Fibroblast of skin of left biceps (primary cell): Measurements from ENCODE around the gene NPTXR.

Source experiments
- DNase-seq, 2 experiments: peaks; one replicate each; pipeline ENCODE4 v3.0.0-alpha.2; 2013; ENCODE audit warnings: low read depth in 2 of 2

NPTXR gene

DNA sequence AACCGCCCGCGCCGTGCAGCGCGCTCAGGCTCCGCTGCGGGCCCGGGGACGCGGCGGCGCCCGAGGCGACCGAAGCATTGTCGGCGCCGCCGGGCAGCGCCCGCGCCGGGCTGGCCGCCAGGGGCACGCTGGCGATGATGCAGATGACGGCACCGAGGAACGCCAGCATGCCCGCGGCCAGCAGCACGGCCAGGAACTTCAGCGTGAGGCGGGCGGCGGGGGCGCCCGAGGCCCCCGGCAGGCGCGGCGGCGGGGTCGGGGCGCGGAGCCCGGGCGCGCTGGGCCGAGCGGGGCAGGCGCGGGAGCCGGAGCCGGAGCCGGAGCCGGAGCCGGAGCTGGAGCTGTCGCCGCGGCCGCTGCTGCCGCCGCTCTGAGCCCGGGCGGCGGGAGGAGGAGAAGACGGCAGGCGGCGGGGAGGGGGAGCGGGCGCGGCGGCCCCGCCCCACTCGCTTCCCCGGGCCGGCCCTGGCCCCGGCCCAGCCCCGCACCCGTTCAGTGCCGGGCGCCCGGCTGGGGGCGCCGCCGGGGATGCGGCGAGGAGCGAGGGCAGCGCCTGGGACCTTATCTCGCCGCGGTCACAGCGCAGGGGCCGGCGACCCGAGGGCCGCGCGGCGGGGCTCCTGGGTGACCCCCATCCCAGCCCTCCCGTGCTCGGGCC, at the start of gene NPTXR:
Gene NPTXR, minus strand, starts transcription at position 372 of the 658 bp plus-strand sequence.
- no peak for DNase-seq

DNA sequence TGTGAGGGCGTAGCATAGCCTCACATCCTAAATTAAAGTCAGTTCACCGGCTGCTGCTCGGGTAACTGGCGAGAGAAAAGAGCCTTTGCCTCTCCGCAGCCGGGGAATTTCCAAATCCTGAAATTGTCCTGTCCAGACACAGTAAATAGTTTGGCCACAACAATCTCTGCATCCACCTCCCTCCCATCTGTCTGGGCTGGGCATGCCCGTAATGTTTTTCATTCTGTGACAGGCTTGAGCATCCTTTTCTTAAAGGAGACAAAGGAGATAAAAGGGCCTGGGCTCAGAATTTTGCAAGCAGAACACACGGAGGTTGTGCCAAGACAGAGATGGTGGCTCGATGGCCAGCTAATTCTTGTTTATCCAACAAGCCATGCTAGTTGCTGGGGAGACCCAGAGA, 47.4 kb upstream of the NPTXR start:
- DNase-seq: no peak

DNA sequence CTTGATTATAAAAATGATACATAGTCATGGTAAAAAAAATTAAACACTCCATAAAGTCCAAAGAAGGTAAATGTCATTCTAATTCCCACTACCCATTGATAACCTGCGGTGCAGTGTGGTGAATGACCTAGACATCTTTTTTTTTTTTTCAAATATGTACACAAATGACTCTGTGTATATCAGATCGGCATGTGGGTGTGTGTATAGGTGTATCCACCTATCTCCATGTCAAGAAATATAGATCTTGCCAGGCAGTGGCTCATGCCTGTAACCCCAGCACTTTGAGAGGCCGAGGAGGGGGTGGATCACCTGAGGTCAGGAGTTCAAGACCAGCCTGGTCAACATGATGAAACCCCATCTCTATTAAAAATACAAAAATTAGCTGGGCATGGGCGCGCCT, 46.5 kb upstream of the NPTXR start:
- no peak for DNase-seq

DNA sequence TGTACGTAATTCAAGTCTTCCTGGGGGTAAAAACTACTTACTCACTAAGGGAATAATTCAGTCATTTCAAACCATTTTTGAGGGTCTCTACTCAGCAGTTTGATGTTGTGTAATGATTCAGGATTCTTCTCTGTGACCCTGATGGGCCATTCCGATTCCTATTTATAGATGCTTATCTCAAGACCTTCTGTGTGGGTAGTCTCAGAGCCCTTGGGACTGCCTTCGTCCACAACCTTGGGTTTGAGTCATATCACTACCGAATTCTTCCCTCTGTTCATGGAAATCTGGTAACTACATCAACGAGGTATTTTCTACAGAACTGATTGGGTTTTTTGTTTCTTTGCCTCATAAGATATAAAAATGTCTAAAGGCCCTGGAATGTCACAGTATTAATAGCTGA, 42.5 kb upstream of the NPTXR start:
- DNase-seq: no peak

DNA sequence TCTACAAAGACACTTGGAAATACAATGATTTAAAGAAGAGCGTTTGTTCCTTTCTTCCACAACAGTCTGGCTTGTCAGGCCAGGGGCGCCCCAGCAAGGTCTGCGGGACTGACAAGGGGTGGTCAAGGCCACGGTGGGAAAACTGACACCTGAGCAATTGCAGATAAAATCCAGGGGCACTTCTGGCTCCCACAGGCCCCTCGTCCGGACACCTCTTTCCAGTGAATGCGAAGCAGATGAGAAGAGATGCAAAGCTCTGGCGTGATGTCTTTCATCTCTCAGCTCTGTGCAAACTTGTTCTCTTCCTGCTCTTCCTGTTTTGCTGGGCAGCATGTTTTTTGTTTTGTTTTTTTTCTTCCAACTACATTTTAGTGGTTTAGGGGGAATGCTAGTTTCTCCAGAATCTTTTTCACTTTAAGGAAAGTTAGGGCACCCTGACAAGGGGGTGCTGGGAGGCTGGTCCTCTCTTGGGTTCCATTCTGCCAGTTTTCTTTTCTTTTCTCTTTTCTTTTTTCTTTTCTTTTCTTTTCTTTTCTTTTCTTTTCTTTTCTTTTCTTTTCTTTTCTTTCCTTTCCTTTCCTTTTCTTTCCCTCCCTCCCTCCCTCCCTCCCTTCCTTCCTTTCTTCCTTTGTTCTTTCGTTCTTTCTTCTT, 39.3 kb upstream of the NPTXR start:
- no peak for DNase-seq

DNA sequence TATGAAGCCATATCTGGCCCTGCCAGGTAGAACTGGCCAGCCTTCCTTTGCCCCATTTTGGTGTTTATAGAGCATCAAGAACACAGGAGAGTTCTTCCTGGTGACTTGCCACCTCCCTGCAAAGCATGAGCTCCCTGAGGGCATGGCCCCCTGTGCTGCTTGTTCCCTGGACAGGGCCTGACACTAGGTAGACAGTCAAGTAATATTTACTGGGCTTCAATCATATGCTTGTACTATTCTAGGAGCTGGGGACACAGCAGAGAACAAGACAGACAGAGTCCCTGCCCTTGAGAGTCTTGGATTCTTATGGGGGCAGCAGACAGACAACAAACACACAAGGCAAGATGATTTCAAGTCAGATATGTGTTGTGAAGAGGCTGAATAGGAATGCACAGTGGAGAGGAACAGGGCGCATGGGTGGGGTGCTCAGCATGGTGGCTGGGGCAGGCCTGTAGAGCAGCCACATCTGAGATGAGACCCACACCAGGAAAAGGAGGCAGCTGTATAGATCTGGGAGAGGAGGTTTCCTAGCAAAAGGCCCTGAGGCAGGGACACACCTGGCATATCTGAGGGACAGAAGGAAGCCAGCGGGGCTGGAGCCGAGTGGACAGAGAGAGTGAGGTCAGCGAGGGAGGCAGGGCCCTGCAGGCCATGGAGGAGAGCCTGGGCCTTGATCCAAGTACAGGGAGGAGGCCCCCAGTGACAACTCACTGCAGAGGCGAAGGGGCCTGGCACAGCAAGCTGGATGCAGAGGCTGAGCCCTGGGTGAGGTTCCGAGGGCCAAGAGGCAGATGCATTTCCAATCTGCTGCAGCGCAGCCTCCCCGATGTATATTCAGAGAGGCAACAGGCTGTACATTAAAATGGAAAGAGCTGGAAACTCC, 38.4 kb upstream of the NPTXR start:
- DNase-seq: no peak

DNA sequence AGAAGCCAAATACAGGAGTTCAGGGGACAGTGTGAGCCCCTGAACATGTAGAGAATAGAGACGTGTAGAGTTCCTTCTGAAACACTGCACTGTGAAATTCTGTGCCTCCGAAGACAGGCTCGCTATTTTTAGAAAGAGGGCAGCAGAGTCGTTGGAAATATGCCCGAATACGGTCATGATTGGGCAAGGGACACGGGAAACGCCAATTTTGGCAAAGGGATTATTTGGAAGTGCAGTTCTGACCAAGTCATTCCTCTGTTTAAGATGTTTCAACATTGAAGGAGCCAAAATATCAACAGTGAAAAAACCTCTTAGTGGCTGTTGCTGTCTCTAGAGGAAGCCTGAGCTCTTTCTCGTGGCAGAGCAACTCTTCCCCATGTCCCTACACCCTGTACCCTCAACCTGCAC, 37.6 kb upstream of the NPTXR start:
- DNase-seq: peak; percentile 18 to 25

DNA sequence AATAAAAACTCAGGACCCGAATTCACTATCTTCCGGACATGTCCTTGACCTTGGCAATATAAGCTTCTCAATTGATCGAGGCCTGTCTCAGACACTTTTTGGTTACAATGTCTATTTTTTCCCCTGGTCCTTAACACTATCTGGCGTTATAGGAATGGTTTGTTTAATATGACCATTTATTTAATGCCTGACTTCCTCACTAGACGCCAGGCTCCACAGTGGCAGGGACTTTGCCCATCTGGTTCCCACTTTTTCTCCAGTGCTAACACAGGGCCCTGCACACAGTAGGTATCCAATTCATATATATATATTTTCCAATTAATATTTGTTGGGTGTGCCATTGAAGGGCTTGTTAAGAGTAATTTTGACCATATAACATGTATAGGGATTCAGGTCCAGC, 36.1 kb upstream of the NPTXR start:
- no peak for DNase-seq

DNA sequence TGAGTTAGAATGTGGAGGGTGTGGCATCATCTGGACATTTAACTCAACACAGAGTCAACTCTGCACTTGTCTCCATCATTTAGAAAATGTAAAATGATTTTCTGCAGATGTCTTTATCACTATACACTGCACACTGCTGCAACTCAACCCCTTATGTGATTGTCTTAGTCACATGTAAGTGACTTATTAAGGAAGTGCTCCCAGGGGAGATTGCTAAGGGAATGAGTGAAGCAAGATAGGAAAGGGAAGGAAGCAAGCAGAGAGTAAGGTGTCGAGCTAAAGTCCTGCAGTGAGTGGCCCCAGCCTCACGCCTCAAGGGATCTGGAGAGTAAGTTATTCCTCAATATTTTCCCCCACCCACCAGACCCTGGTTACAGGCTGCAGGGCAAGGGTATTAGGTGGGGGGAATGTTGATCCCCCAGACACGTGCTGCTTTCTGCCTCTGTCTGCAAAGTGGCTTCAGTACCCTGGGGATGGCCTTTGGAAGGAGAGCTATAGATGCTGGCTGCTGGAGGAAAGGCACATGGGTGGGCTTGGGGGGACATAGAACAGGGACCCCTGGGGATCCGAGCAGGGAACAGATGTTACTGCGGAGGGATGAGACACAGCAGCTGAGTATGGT, 35.4 kb upstream of the NPTXR start:
- DNase-seq: no peak

DNA sequence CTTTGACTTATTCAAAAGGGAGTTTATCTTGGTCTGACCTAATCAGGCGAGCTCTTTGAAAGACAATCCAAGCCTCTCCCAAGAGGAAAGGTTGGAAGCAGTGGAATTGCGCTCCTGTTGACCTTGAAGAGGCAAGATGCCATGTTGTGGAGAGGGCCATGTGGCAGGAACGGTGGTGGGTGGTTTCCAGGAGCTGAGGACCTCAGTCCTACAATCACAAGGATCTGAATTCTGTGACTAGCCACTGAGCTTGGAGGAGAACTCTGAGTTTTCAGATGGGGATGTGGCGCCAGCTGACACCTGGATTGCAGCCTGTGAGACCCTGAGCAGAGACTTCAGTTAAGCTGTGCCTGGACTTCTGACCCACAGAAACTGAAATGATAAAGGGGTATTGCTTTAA, 34.2 kb upstream of the NPTXR start:
- DNase-seq: no peak

DNA sequence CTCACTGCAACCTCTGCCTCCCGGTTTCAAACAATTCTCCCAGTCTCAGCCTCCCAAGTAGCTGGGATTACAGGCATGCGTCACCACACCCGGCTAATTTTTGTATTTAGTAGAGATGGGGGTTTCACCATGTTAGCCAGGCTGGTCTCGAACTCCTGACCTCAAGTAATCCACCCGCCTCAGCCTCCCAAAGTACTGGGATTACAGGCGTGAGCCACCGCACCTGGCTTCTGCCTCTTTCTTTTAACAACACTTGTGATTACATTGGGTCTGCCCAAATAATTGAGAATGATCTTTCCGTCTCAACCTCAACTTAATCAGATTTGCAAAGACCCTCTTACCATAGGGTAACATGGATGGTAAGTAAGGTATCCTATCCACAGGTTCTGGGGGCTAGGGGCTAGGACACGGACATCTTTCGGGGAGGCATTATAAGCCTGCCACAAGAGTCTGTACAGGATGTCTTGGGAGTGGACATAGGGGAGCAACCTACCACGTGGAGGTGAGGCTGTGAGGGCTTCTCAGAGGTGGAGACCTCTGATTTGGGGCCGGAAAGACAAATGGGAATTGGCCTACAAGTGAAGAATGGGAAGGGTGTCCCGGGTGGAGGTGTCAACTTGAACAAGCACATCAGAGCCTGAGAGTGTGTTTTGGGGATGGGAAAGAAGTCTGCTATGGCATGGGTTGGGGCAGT, 30.8 kb upstream of the NPTXR start:
- no peak for DNase-seq

DNA sequence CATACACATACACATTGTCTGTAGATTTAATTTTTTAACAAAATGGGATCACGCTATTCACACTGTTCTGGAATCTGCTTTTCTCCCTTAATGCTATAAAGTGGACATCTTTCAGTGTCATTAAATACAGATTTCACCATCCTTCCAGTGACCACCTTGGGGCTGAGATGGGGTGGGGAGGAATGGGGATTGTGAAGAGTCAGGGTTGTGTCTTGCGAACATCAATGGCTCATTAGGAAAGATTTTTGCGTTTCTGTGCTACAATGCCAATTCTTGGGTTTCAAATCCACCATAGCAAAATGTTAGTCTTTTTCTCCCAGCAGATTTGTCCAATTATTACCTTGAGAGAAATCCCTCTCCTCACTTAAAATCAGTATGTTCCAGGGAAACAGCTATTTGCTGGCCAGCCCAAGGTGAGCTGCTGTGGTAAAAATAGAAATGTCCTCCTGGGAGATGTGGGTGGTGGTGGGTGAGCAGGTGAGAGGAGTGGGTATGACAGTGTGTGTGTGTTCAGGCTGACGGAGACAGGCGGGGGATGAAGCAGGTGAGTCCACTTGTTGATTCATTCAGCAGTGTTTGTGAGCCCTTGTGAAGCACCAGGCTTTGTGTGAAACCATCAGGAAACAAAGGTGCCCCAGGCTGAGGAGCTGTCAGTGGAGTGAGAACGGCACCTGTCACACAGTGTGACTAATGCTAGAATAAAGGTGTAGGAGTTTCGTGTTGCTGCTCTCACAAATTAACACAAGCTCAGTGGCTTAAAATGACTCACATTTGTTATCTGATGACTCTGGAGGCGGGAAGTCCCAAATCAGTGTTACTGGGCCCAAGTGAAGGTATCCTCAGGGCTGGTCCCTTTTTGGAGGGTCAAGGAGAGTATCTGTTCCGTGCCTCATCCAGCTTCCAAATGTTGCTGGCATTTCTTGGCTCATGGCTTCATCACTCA, 29.9 kb upstream of the NPTXR start:
- no peak for DNase-seq

DNA sequence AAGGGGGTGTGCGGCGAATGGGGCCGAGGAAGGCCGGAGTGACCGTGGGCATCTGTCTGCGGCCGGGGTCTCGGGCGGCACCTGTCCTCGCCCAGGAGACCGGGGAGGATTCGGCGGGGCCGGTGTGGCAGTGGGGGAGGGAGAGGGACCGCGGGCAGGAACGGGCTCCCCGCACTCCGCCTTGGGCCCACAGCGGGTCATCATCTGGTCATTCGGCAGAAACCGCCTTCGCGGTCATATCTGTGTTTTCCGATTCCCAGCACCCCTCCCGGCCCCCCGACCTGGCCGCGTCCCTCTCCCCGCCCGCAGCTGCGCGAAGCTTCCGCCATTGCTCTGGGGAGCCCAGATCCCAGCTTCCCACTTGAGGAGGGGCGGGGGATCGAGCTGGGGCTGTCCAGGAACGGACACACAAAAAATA, 29.0 kb upstream of the NPTXR start:
- DNase-seq: no peak

DNA sequence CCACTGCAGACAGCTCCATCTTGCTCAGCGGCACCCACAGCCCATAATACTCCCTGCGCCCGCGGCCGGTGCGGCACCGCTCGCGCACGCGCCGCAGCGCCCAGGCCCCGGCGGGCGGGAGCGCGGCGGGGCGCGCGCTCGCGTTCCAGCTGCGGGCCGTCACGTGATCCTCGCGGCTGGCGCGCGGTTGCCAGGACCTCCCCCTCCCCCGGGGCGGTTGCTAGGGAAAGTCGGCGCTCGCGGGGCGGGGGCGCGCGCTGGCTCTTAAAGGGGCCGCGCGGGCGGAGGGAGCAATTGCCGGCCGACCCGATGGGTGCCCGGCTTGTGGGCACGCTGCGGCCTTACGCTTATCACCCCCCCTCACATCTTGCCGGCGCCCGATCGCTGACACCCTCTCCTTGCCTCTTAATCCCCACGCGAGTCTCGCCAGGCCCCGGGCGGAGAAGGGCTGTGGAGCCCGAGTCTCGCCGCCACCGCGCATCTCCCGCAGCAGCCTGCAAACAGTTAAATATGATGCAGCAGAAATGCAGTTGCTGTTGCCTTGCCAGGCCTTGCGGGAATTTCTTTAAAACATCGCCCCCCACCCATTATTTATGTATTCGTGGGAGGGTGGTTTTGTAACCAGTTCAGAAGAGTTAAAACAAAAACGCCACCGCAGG, 28.5 kb upstream of the NPTXR start, which contains the start of gene CBX6:
Gene CBX6, minus strand, starts transcription at position 45 of the 659 bp plus-strand sequence. Its CDS starts 26 bp downstream, at position 19.
- peak; percentile 78 to 83 for DNase-seq

DNA sequence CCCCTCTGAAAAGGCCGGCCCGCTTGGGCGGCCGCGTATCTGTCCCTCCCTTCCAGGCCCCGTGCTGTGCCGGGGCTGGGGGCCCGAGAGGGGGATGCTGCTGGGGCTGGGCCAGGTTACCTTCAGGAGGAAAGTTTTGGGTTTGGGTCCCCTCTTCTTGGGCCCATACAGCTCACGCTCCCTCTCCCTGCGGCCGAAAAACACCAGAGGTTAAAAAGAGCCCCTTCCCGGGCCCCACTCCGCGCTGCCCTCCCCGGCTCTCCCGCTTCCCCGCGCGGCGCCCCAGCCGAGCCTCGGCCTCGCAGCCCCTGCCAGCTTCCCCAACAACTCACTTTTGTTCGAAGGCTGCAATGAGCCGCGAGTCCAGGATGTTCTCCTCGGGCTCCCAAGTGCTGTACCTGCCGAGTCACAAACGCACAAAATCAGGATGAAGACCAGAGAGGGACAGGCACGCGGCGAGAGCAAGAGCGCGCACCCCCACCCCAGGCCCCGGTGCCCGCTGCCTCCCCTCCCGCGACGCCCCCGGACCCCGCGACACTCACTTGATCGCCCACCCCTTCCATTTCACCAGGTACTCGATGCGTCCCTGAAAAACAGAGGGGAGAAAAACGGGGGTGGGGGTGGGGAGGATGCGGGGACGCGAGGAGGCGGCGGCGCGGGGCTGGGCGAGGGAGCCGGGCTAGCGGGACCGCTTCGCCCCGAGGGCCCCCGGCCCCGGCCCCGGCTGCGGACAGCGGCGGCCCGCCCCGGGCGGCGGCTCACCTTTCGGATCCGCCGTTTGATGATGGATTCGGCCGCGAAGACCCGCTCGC, 27.7 kb upstream of the NPTXR start:
- DNase-seq: no peak

DNA sequence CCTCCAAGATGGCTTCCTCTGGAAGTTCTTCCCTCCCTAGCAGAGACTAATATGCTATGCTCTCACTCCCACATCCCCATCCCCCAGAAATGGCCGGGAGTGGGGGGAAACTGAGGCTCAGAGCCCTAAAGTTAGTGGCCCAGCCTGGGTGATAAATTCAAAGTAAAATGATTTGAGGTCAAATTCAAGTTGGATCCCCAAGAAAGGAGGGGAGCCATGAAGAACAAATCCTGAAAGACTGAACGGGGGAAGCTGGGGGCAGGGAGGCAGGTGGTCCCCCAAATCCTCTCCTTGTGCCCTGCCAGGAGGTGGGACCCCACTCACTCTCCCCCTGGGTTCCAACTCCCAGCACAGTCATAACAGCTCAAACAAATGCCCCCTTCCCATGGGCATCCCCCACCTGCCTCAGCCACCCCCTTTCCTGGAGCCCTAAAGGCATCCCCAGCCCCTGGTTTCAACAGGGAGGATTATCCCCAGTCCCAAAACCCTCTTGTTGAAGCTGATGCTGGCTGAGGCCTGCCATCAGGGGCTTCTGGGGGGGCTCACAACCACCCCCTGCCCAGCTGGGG, 27.0 kb upstream of the NPTXR start:
- DNase-seq: no peak

DNA sequence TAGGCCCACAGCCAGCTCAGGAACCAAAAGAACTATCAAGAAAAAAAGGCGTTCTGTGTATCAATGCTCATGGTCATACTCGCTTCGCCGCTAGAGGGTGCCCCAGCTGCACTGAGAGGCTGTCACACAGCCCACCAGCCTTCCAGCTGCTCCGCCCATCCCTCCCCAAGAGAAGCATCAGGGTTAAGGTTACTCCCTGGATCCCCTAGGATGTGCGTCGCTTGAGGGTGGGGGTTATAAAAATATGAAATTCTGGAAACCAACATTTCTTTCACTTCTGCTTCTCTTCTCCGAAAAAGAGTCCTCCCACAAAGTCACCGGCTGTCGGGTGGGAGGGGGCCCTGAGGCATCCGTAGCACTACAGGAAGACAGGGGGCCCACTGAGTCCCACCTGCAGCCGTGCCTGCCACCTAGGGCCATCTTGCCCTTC, 26.5 kb upstream of the NPTXR start:
- no peak for DNase-seq

DNA sequence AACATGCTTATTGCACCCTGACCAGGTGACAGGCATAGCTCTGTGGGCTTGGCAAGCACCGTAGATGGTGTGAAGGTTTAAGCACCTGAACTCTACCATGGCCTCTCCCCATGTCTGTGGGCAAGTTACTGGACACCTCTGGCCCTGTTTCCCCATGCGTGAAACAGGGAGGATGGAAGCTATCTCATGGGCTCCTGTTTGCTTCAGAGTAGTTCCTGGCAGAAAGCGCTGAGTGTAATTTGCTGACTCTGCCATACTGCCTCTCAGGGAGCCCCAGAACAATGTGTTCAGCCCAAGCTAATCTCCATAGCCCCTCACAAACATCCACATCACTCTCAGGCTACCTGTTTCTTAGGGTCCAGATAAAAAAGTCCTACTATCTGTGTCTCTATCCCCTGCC, 25.8 kb upstream of the NPTXR start:
- no peak for DNase-seq
